T-helper 22 cell (primary cell): ENCODE data around the gene LAPTM5.

Experiments used
- DNase-seq: peaks from one replicate; pipeline ENCODE4 v3.0.0-alpha.2; 2020; ENCODE audit warnings: low read depth

LAPTM5 gene

GRCh38 chr1:30728832-30729638 is 28.5 kb downstream of the LAPTM5 start:
- DNase-seq, result no peak

GRCh38 chr1:30728340-30728739 is 29.2 kb downstream of the LAPTM5 start:
- no peak for DNase-seq

- no peak for DNase-seq
Observed at GRCh38 chr1:30727824-30728223, 29.8 kb downstream of the LAPTM5 start.

GRCh38 chr1:30726773-30727684 is 30.5 kb downstream of the LAPTM5 start:
- no peak for DNase-seq

- no peak for DNase-seq
Observed at GRCh38 chr1:30726236-30726635, 31.3 kb downstream of the LAPTM5 start.

GRCh38 chr1:30725450-30726095 is 32.0 kb downstream of the LAPTM5 start:
- no peak for DNase-seq

GRCh38 chr1:30724655-30725421 is 32.7 kb downstream of the LAPTM5 start:
- no peak for DNase-seq

GRCh38 chr1:30724175-30724574 is 33.4 kb downstream of the LAPTM5 start:
- no peak for DNase-seq

- DNase-seq, result no peak
Observed at GRCh38 chr1:30723331-30723755, 34.2 kb downstream of the LAPTM5 start, which contains the start of gene MATN1. Gene MATN1 (minus strand): TSS chr1:30723585. CDS start chr1:30723551, 34 bp downstream.

GRCh38 chr1:30721812-30722537 is 35.6 kb downstream of the LAPTM5 start:
- no peak for DNase-seq

- no peak for DNase-seq
Observed at GRCh38 chr1:30721341-30721793, 36.2 kb downstream of the LAPTM5 start.

GRCh38 chr1:30720271-30721223 is 37.0 kb downstream of the LAPTM5 start:
- no peak for DNase-seq

GRCh38 chr1:30719406-30720270 is 37.9 kb downstream of the LAPTM5 start:
- no peak for DNase-seq

GRCh38 chr1:30718636-30719405 is 38.8 kb downstream of the LAPTM5 start:
- DNase-seq, result peak; percentile 62

GRCh38 chr1:30718091-30718635 is 39.4 kb downstream of the LAPTM5 start:
- DNase-seq, result peak; percentile 98

- DNase-seq, result no peak
Observed at GRCh38 chr1:30716646-30717045, 40.9 kb downstream of the LAPTM5 start.

- DNase-seq, result no peak
Observed at GRCh38 chr1:30715886-30716285, 41.7 kb downstream of the LAPTM5 start.

- DNase-seq, result no peak
Observed at GRCh38 chr1:30715216-30715615, 42.4 kb downstream of the LAPTM5 start.
